NOMO-1 treated with dmso at 0.1 percent for 144 hours (cell line): ENCODE results near the gene AFF2.

Experiments
- DNase-seq: peaks from one replicate; lab custom pipeline; 2025; ENCODE audit not compliant: unreplicated experiment; lab: John Stamatoyannopoulos, UW

The AFF2 gene

DNA sequence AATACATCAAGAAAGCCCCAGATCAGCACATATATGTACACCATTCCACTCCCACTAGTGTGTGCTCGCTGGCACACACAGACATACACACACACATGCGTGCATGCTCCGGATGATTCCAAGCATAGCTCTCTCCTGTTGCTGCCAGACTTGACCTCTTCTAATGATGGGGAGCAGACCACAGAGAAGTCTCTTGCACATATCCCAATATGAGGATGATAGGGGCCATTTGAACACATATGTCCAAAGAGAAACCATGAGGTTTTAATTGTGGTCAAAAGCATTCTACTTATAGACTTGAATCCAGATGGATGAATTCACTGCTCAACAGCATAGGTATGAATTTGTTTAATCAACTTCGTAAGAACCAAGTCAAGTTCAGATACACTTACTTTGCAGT lies 214.9 kb downstream of the AFF2 start:
- DNase-seq = no peak

DNA sequence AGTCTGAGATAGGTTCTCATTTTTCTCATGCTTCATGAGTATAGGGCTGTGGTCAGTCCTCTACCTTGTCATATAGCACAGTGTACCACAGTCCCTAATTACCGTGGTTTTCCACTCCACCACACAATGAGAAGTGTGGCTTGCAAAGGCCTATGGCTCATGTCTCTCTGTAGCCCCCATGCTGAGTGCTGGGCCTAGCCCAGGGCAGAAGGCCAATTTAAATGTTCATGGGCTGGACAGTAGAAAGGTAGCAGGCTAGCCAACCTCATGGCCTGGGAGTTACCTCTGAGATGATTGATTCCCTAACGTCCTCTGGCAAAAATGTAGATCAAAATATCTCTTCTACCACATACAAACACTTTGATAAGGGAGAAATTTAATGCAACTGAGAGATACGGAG lies 222.5 kb downstream of the AFF2 start:
- DNase-seq = no peak

- DNase-seq = no peak
These were observed 223.1 kb downstream of the AFF2 start for GRCh38 chrX:148723551-148723950.

- DNase-seq = no peak
These were observed 228.5 kb downstream of the AFF2 start for GRCh38 chrX:148728901-148729300.

- DNase-seq = no peak
These were observed 232.3 kb downstream of the AFF2 start for GRCh38 chrX:148732743-148733142.

DNA sequence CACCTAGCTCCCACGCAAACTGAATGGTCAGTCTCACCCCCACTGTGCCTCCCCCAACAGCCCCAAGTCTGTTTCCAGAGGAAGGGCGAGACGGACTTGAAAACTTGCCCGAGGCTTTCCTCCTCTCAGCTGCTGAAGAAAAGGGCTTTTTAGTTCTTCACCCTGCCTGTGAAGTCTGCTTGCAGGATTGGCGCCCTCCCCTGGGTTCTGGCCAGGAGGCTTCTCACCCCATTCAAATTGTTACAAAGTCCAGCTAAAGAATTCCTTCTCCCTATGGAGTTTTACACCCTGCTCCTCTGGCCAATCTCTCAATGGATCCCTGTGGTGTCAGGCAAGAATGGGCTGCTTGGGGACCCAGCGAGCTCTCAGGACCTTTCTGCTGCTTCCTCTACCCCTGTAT lies 241.0 kb downstream of the AFF2 start:
- DNase-seq = no peak

GRCh38 chrX:148755111-148755510 lies 254.7 kb downstream of the AFF2 start:
- no peak for DNase-seq

GRCh38 chrX:148763896-148764295 lies 263.5 kb downstream of the AFF2 start:
- no peak for DNase-seq

DNA sequence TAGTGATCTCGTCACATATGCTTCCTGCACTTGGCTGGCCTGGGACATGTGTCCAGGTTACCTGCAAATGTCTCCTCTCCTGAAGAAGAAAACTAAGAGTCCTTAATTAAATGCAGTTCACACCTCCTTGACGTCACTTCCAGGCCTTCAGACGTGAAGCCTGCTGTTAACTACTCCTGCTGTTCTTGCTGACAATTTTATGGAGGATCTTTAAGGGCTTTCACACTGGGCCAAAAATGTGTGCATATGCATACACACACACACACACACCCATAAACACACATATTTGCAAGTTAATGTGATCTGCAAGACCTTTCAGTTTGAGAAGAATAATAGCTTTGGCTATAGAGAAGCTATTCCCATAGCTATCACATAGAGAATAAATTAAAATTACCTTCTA lies 267.9 kb downstream of the AFF2 start:
- no peak for DNase-seq

GRCh38 chrX:148771440-148771839 lies 271.0 kb downstream of the AFF2 start:
- no peak for DNase-seq

GRCh38 chrX:148774276-148774675 lies 273.9 kb downstream of the AFF2 start:
- DNase-seq = no peak

DNA sequence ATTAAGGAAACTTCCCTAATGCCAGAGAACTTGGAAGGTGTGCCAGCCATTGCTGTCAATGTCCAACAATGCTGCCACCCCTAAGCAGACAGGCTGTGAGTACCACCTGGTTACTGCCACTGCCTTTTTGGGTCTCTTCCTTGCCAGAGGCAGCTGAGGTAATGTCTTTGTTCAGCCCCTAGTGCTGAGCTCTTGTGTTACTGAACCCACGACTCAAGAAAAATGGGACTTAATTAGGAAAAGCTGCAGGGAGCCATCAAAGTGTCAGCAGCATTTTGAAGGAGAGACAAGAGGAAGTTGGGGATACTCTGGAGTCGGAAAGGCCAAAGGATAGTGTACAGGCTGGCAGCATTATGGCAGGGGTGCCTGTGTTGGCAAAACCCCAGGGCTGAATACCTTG lies 283.7 kb downstream of the AFF2 start:
- DNase-seq = no peak

DNA sequence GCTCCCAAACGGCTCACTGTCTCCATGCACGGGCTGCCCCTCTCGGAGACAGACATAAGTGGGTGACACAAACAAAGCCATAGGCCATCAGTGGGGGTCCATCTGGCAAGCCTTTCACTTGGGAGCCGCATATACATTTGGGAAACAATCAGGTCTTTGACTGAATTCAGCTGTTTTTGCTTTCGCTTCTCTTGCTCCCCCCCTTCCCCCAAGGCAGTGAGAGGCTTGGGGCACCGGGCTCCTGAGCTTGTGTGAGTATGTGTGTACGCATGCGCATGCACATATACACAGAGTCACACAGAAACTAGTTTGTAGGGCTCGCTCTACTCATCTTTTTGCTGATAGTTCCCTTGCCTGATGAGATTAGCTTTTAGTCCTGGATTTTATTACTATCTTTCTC lies 284.4 kb downstream of the AFF2 start:
- no peak for DNase-seq

GRCh38 chrX:148785256-148785655 lies 284.8 kb downstream of the AFF2 start:
- no peak for DNase-seq

DNA sequence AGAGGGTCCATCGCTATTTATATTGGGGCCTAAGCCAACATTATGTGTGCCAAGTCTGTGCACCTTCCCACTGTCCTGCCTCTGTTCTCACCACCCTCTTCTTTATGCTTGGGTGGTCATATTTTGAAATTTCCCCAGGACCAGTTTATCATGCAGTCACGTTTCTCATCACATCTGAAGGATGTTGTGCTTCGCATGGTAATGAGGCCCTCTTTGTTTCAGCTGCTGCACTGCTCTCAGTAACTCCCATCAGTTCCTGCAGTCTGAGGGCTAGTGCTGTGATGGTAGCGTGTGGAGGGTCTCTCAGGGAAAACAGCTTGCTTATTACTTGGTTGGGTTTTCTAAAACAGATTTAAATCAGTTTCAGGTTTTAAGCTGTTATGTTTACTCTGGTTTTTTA lies 288.0 kb downstream of the AFF2 start:
- no peak for DNase-seq

- DNase-seq = no peak
These were observed 293.9 kb downstream of the AFF2 start for GRCh38 chrX:148794350-148794749.

DNA sequence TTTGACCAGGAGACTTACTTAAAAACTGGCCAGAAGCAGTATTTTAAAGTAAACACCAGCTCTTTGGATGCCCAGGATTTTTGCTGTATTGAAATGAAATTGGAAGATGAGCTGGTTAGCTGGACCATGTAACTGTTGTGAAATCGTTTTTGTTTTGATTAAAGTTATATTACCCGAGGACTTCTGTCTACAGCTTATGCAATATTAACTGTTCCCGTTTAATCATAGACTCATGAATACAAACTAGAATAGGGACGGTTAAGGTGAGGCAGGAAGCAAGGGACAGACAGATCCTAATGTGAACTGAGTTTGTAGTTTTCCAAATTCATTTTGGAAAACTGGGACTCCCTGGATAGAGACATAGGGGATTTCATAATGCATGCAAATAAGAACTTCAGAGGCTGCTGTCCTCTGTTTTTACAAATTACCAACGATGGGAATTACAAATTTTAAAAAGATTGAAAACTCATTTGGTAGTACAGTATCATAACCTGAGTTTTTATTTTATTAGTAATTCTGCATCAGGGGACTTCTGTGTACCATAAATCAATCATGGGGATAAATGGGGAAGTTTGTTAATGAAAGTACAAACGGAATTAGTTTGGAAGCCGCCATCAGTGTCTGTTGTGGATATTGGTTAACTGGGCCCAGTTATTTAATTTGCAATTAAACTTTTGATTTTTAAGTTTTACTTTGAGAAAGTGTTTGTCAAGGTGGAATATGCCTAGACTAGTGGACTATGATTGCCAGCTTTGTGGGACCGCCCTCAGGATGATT lies 304.4 kb downstream of the AFF2 start:
- DNase-seq = no peak

DNA sequence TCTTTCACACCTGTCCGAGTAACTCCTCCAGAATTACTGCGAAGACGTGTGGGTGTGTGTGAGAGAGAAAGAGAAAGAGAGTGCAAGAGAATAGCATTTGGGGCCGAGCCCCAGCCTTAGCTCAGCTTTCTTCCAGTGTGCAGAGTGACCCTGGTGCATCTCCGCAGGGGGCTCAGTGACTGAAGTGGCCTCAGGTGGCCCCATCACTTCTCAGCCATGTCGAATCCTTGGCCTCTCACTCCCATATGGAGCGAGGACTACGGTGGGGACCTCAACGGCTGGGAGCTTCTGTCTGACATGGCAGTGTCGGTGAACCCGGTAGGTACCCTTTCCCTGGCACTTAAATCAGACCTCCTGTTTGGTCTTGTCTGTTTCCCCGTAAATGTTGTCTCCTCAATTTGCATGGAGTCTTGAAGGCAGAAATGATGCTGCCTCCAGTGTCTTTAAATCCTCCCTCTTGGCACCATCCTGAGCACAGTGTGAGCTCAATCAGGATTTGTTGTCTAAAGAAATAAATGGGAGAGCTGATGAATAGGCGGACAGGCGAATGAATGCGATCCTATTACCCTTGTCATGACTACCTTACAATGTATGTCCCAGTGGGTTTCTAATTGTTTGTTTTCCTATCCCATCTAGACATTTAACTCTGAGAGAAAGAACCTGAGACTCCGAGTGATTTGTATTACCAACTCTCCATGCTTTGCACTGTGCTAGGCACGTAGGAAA lies 305.9 kb downstream of the AFF2 start:
- no peak for DNase-seq

GRCh38 chrX:148808833-148809232 lies 308.4 kb downstream of the AFF2 start:
- no peak for DNase-seq

GRCh38 chrX:148811236-148811635 lies 310.8 kb downstream of the AFF2 start:
- DNase-seq = no peak

DNA sequence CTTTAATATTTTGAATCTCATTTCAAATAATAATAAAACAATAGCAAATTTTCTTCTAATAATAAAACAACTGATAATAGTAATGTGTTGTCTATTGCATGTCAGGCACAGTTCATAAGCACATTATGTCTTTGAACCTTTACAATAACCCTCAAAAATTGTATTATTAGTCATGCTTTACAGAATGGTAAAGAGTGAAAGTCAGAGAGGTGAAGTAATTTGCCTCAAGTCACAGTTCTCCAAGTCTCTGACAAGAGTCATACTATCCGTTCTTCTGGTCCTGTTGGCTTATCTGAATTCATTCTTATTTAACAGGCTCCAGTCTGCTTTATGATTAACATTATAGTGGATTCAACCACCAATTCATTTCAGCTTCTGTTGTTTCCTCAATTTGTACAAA lies 313.0 kb downstream of the AFF2 start:
- no peak for DNase-seq

DNA sequence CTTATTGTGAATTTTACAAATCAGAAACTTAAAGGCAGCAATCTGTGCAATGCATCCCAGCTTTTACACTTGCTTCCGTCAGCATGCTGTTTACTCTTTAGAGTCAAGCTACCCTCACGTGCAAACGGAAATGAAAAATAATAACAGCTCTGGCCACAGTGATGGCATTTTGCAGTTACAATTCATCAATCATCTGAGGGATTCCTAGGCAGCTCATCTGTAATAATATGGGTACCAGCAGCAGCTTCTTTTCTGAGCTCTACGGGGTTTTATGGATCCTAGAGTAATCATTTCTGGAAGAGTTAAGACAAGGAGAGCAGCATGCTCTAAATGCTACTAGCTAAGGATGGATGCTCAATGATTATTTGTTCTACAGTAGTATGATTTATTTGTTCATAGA lies 313.6 kb downstream of the AFF2 start:
- no peak for DNase-seq
